H1 (cell line): ENCODE measurements around the gene CORO7. TPM values are rescaled to one million over a fixed set of nuclear protein-coding genes. Genes with fewer than 3 reads are reported as not detected.
A peak's percentile ranks its signal among the peaks of the same experiment; 100 is the strongest.

Experiments
- CTCF ChIA-PET: fragments of 300-600 bp; sonication (Branson Sonifier 250); formaldehyde crosslinking; loops from one replicate; lab custom pipeline; 2021; ENCODE audit not compliant: partially characterized antibody; lab: Charles Lee
- POLR2A ChIA-PET: fragments of 300-600 bp; sonication (Branson Sonifier 250); formaldehyde crosslinking; loops from one replicate; lab custom pipeline; 2021; ENCODE audit warnings: inconsistent platforms; ENCODE audit not compliant: partially characterized antibody; lab: Charles Lee
- DNase-seq, 2 experiments: peaks; one replicate each; pipeline versions ENCODE4 v3.0.0 to v3.0.0-alpha.2; 2010 to 2022; ENCODE audit warnings: low spot score in 2 of 2, low read depth in 1 of 2, mixed read lengths in 1 of 2
- FAIRE-seq: peaks from 2 replicates; lab custom pipeline; 2011; peaks lifted over from hg19 to GRCh38; lab: Jason Lieb, UNC
- H2AFZ ChIP-seq: 2 replicates; pipeline ENCODE4 v1.8.1; 2012; ENCODE audit warnings: low read length, inconsistent platforms
- H2AK5ac ChIP-seq: 2 replicates; pipeline ENCODE4 v1.6.1; 2013; ENCODE audit warnings: low read depth, low read length
- H2BK120ac ChIP-seq: replicated peaks from 2 replicates; pipeline ENCODE3; 2013; ENCODE audit warnings: low read depth, low read length, inconsistent platforms
- H2BK12ac ChIP-seq: 2 replicates; pipeline ENCODE4 v1.6.1; 2013; ENCODE audit warnings: low read depth, low read length
- H2BK15ac ChIP-seq: 2 replicates; pipeline ENCODE4 v1.6.1; 2013; ENCODE audit warnings: low read length
- H2BK20ac ChIP-seq: 2 replicates; pipeline ENCODE4 v1.6.1; 2013; ENCODE audit warnings: low read length
- H2BK5ac ChIP-seq: 2 replicates; pipeline ENCODE4 v1.6.1; 2013; ENCODE audit warnings: low read depth, low read length
- H3K14ac ChIP-seq: 2 replicates; pipeline ENCODE4 v1.6.1; 2013; ENCODE audit warnings: inconsistent platforms; ENCODE audit not compliant: insufficient read length
- H3K18ac ChIP-seq: 2 replicates; pipeline ENCODE4 v1.6.1; 2013; ENCODE audit warnings: low read length; ENCODE audit errors: extremely low read depth
- H3K23ac ChIP-seq: 2 replicates; pipeline ENCODE4 v1.6.1; 2013; ENCODE audit warnings: inconsistent platforms; ENCODE audit not compliant: insufficient read length
- H3K23me2 ChIP-seq: 2 replicates; pipeline ENCODE4 v1.6.1; 2013; ENCODE audit warnings: low read depth, low read length
- H3K27ac ChIP-seq: 2 replicates; pipeline ENCODE4 v1.6.1; 2011; ENCODE audit warnings: low read depth, low read length, inconsistent platforms
- H3K27me3 ChIP-seq, 4 experiments: replicated peaks in 1 of 4; 1 replicate in 1 of 4; 2 replicates in 3 of 4; pipeline versions ENCODE4 v1.6.1 to v1.8.1; 2011 to 2013; ENCODE audit warnings: low read length in 3 of 4, mild to moderate bottlenecking in 3 of 4, inconsistent platforms in 2 of 4, mixed read lengths in 2 of 4, moderate library complexity in 1 of 4; ENCODE audit not compliant: control insufficient read depth in 3 of 4, insufficient read depth in 3 of 4; ENCODE audit errors: extremely low read depth in 1 of 4
- H3K36me3 ChIP-seq, 4 experiments: 2 replicates each; pipeline versions ENCODE4 v1.6.1 to v1.8.1; 2011 to 2013; ENCODE audit warnings: mild to moderate bottlenecking in 4 of 4, low read length in 3 of 4, moderate library complexity in 2 of 4, control low read depth in 1 of 4, inconsistent platforms in 1 of 4; ENCODE audit not compliant: insufficient read depth in 4 of 4, control insufficient read depth in 2 of 4
- H3K4ac ChIP-seq: replicated peaks from 2 replicates; pipeline ENCODE3; 2013; ENCODE audit warnings: low read length, low read depth, mixed read lengths, inconsistent platforms; ENCODE audit not compliant: insufficient read length
- H3K4me1 ChIP-seq, 4 experiments: replicated peaks in 1 of 4; 1 replicate in 1 of 4; 2 replicates in 3 of 4; pipeline versions ENCODE4 v1.6.1 to v1.8.1; 2011 to 2013; ENCODE audit warnings: low read length in 3 of 4, inconsistent platforms in 2 of 4, mixed read lengths in 1 of 4; ENCODE audit not compliant: insufficient read depth in 4 of 4, control insufficient read depth in 3 of 4
- H3K4me2 ChIP-seq, 2 experiments: 2 replicates each; pipeline versions ENCODE4 v1.6.1 to v1.8.1; 2011 to 2013; ENCODE audit warnings: low read depth in 2 of 2, low read length in 2 of 2, control low read depth in 1 of 2, inconsistent platforms in 1 of 2, mild to moderate bottlenecking in 1 of 2; ENCODE audit not compliant: insufficient read depth in 1 of 2
- H3K4me3 ChIP-seq, 4 experiments: fragments of 200-600, 300-600 bp in 1 of 4; sonication (generic), shearing (Covaris generic), sonication (Bioruptor Twin) in 1 of 4; 2 replicates each; pipeline versions ENCODE4 v1.5.1 to v1.8.1; 2011 to 2016; ENCODE audit warnings: low read length in 4 of 4, low read depth in 3 of 4, control low read depth in 2 of 4, inconsistent platforms in 2 of 4, mild to moderate bottlenecking in 2 of 4, mixed read lengths in 1 of 4, moderate library complexity in 1 of 4; ENCODE audit not compliant: insufficient read depth in 2 of 4; ENCODE audit errors: extremely low read depth in 1 of 4
- H3K56ac ChIP-seq: replicated peaks from 2 replicates; pipeline ENCODE3; 2013; ENCODE audit warnings: low read depth, mild to moderate bottlenecking, mixed read lengths, low read length, inconsistent platforms; ENCODE audit not compliant: insufficient read length
- H3K79me1 ChIP-seq: 2 replicates; pipeline ENCODE4 v1.6.1; 2013; ENCODE audit warnings: low read depth, low read length, control low read depth
- H3K79me2 ChIP-seq, 2 experiments: 2 replicates each; pipeline versions ENCODE4 v1.6.1 to v1.8.1; 2012 to 2013; ENCODE audit warnings: low read length in 2 of 2, mild to moderate bottlenecking in 2 of 2, inconsistent platforms in 1 of 2; ENCODE audit not compliant: insufficient read depth in 2 of 2, control insufficient read depth in 1 of 2
- H3K9ac ChIP-seq, 4 experiments: replicated peaks in 1 of 4; 1 replicate in 1 of 4; 2 replicates in 3 of 4; pipeline versions ENCODE4 v1.6.1 to v1.8.1; 2011 to 2013; ENCODE audit warnings: low read depth in 3 of 4, low read length in 3 of 4, control low read depth in 2 of 4, mild to moderate bottlenecking in 2 of 4, moderate library complexity in 2 of 4, inconsistent platforms in 1 of 4; ENCODE audit errors: extremely low read depth in 1 of 4
- H3K9me3 ChIP-seq, 2 experiments: 2 replicates each; pipeline versions ENCODE4 v1.6.1 to v1.8.1; 2012 to 2013; ENCODE audit warnings: mild to moderate bottlenecking in 2 of 2, moderate library complexity in 2 of 2, control low read depth in 1 of 2, inconsistent platforms in 1 of 2, low read depth in 1 of 2, low read length in 1 of 2, mixed read lengths in 1 of 2; ENCODE audit not compliant: insufficient read depth in 2 of 2
- H4K20me1 ChIP-seq, 2 experiments: replicated peaks in 1 of 2; 2 replicates each; pipeline versions ENCODE3 to v1.8.1; 2011 to 2013; ENCODE audit warnings: inconsistent platforms in 2 of 2, low read length in 2 of 2, mild to moderate bottlenecking in 1 of 2; ENCODE audit not compliant: insufficient read depth in 2 of 2, control insufficient read depth in 1 of 2
- H4K5ac ChIP-seq: 2 replicates; pipeline ENCODE4 v1.6.1; 2013; ENCODE audit warnings: low read length, low read depth, mixed read lengths, inconsistent platforms; ENCODE audit not compliant: insufficient read length
- H4K8ac ChIP-seq: 2 replicates; pipeline ENCODE4 v1.8.0; 2013; ENCODE audit warnings: mild to moderate bottlenecking, moderate library complexity, low read length, inconsistent platforms; ENCODE audit not compliant: insufficient read depth; ENCODE audit errors: extremely low read depth
- H4K91ac ChIP-seq: replicated peaks from 2 replicates; pipeline ENCODE3; 2013; ENCODE audit warnings: low read length, mixed read lengths, inconsistent platforms; ENCODE audit not compliant: insufficient read length
- BACH1 ChIP-seq: IDR thresholded peaks from 2 replicates; pipeline ENCODE4 v1.6.1; 2012; ENCODE audit warnings: low read length, improper control_type of control experiment
- MAFK ChIP-seq: IDR thresholded peaks from 2 replicates; pipeline ENCODE4 v1.6.1; 2012; ENCODE audit warnings: low read depth, mild to moderate bottlenecking, improper control_type of control experiment, low read length
- whole genome bisulfite sequencing, 2 experiments: shearing (Covaris generic) in 1 of 2; methylation state at CpG; one replicate each; pipeline versions ENCODE4 v1.1.6 to v1.1.7; 2013 to 2015; ENCODE audit warnings: low lambda C conversion rate in 2 of 2, mixed read lengths in 2 of 2, inconsistent platforms in 1 of 2, low coverage in 1 of 2, missing lambda C conversion rate in 1 of 2; ENCODE audit not compliant: insufficient replicate concordance in 2 of 2, insufficient coverage in 1 of 2, insufficient read length in 1 of 2; ENCODE audit errors: extremely low coverage in 1 of 2, missing lambda C conversion rate in 1 of 2; 5-methylcytosine and 5-hydroxymethylcytosine counted together
- polyA plus RNA-seq, 7 experiments: library from polyadenylated mRNA; depleted of rRNA in 3 of 7; stranded (reverse) in 5 of 7; unstranded in 2 of 7; fragments of >200 nt in 5 of 7; fragments of 200-250 nt in 2 of 7; gene quantifications; 1 replicate in 5 of 7; 2 replicates in 1 of 7; 4 replicates in 1 of 7; pipeline versions ENCODE4 v1.2.1 to v1.2.3, GENCODE V29; 2011 to 2013; ENCODE audit warnings: missing spikeins in 2 of 7, mixed read lengths in 2 of 7
- total RNA-seq: library from RNA; stranded (reverse); fragmentation: NEBNext Ultra II Directional; extraction: Animal tissue kit (Norgen Biotek cat#: 25700); gene quantifications from 2 replicates; pipeline ENCODE4 v1.2.1, GENCODE V29; 2021
- TF ChIP-seq, protein P1 (sequence below), 3 experiments: IDR thresholded peaks; 1 replicate in 2 of 3; 2 replicates in 1 of 3; pipeline versions ENCODE4 v1.5.1 to v1.6.1; 2011; ENCODE audit warnings: low read length in 3 of 3, mild to moderate bottlenecking in 3 of 3, inconsistent platforms in 2 of 3, low read depth in 1 of 3, moderate library complexity in 1 of 3; ENCODE audit not compliant: insufficient read depth in 1 of 3; ENCODE audit errors: control extremely low read depth in 1 of 3

CORO7 gene
- total and polyA plus RNA-seq, 2 of the 8 experiments (the other 6 are each of a cell fraction or from before 2014, with no cell fraction given): 25.2 to 29.8 TPM

DNA sequence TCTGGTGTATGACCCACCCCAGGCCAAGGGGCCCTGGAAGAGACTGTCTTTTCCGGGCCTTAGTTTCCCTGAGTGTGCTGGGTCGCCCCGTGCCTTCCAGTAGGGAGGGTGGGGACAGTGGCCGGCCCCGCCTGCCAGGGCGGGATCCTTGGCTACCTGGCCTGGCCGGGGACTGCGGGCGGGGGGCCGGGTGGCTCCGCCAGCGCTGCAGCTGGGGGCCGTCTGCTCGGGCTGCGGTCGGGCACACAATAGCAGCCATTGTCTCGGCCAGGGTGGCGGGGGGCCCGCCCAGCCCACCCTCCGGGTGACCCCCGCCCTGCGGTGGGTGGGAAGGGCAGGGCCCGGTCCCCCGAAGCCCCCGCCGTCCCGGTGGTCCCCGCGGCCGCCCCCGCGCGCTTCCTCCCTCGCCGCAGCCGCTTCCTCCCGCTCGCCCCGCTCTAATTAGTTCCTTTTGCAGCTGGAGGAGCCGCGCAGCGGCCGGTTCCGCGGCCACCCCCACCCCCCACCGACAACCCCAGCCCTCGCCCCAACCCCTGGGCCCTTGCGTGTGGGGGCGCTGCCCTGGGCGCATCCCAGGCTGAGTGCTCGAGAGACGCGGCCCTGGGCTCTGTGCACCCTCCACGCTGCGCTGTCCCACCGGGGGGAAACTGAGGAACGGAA, 88.9 kb downstream of the CORO7 start:
- Histone ChIP-seq H4K20me1 (peaks cover 6 to 20% of the 10 kb centered on the region in 2 experiments), H3K27me3 (no peaks in the 10 kb centered on the region), H3K23ac (no peak overlapping the region), H2BK20ac (peak overlapping the region; percentile 18; the same call in 1 of the 2 replicates), H4K8ac (0 out of 2 replicates have a peak overlapping the region, but pooled peaks have one; percentile 28), H2BK5ac (peak overlapping the region; percentile 71; the same call in 1 of the 2 replicates), H3K4me2 (peak overlapping the region; percentile 51 to 94), H3K14ac (no peak overlapping the region), H3K56ac (no peak overlapping the region), H3K79me2 (peaks cover 0 to 32% of the 10 kb centered on the region in 2 experiments; a peak in 2 of 4 replicates), H3K79me1 (peaks cover 7% of the 10 kb centered on the region; the same call in 1 of the 2 replicates), H3K9ac (peak overlapping the region in 3 of 4 experiments; percentile 54 to 71 (median 62); a peak in 5 of 7 replicates), H2AK5ac (0 out of 2 replicates have a peak overlapping the region, but pooled peaks have one; percentile 84), H4K5ac (peak overlapping the region; percentile 59), H2AFZ (no peak overlapping the region), H3K4me1 (peaks cover 5 to 31% (median 24%) of the 10 kb centered on the region in 4 experiments), H3K4me3 (peak overlapping the region; percentile 32 to 71 (median 42)), H3K23me2 (peaks cover 3% of the 10 kb centered on the region; the same call in 1 of the 2 replicates), H3K9me3 (no peaks in the 10 kb centered on the region), H2BK12ac (no peak overlapping the region), H4K91ac (peak overlapping the region; percentile 95), H2BK15ac (0 out of 2 replicates have a peak overlapping the region, but pooled peaks have one; percentile 8), H3K27ac (no peak overlapping the region), H3K18ac (peak overlapping the region; percentile 97), H2BK120ac (no peak overlapping the region), H3K4ac (peak overlapping the region; percentile 89), H3K36me3 (no peaks in the 10 kb centered on the region)
- ChIA-PET POLR2A (interaction anchor here (0.8 to 16.2 kb wide), 20 partner anchors 10 to 106 kb away, joined by 3 to 154 read pairs (median 5); partner anchors contain the start of genes GLIS2, PAM16 and TFAP4), CTCF (interaction anchor here (0.7 to 17.1 kb wide), 22 partner anchors 8 to 345 kb away, joined by 3 to 211 read pairs (median 6); partner anchors contain the start of genes GLIS2 and TFAP4)
- peak in 1 of 2 experiments; percentile 62 for DNase-seq
- 7% methylated on average over 13 of the region's 57 CpGs; no CpG with 5 or more reads in 1 of the 2 experiments for WGBS, 2 experiments
- FAIRE-seq: no peak
- TF ChIP-seq MAFK (no peak), BACH1 (no peak)
- TF ChIP-seq, protein P1, sequence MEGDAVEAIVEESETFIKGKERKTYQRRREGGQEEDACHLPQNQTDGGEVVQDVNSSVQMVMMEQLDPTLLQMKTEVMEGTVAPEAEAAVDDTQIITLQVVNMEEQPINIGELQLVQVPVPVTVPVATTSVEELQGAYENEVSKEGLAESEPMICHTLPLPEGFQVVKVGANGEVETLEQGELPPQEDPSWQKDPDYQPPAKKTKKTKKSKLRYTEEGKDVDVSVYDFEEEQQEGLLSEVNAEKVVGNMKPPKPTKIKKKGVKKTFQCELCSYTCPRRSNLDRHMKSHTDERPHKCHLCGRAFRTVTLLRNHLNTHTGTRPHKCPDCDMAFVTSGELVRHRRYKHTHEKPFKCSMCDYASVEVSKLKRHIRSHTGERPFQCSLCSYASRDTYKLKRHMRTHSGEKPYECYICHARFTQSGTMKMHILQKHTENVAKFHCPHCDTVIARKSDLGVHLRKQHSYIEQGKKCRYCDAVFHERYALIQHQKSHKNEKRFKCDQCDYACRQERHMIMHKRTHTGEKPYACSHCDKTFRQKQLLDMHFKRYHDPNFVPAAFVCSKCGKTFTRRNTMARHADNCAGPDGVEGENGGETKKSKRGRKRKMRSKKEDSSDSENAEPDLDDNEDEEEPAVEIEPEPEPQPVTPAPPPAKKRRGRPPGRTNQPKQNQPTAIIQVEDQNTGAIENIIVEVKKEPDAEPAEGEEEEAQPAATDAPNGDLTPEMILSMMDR (IDR thresholded peaks at IDR 0.05; ENCODE audit: control extremely low read depth in 1 of 3, insufficient read depth in 1 of 3, low read depth in 1 of 3, low read length in 3 of 3): peak in 1 of 3 experiments; percentile 4; a peak in 1 of 4 replicates
